Stimulated activated CD4-positive, alpha-beta T cell treated with anti-CD3 and anti-CD28 coated beads, Interleukin-4, amount 100 ng/mL, for 24 hours (primary cell): ENCODE data around the gene PLCD1.

ENCODE experiments used
- DNase-seq: peaks from one replicate; pipeline ENCODE4 v3.0.0-alpha.2; 2020

Gene PLCD1

DNA sequence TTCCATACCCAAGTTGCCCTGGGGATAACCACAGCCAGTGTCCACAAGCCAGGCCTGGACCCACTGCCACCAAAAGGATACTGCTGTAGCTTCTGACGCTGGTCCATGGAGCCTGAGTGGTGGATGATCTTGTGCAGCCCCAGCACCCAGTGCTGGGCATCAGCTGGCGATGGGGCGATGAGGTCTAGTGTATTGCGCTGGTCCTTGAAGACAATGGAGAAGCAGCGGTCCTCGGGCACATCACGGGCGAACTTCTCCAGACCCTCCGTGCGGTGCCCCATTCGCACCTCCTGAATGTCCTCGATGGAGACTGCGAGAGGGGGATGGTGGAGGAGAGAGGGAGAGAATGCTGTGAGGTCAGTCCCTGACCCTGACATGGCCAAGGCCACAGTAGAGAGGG lies 13.0 kb downstream of the PLCD1 start:
- DNase-seq = no peak

DNA sequence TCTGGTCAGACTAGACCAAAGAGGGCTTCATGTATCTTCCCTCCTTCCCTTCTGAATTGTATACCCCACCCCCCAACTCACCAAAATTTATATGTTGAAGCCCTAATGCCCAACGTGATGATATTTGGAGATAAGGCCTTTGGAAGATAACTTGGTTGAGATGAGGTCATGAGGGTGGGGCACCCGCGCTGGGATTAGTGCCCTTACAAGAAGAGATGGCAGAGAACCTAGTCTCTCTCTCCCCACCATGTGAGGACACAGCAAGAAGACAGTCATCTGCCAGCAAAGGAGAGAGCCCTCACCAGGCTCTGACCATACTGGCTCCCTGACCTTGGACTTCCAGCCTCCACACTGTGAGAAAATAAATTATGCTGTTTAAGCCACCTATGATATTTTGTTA lies 13.5 kb downstream of the PLCD1 start:
- no peak for DNase-seq

DNA sequence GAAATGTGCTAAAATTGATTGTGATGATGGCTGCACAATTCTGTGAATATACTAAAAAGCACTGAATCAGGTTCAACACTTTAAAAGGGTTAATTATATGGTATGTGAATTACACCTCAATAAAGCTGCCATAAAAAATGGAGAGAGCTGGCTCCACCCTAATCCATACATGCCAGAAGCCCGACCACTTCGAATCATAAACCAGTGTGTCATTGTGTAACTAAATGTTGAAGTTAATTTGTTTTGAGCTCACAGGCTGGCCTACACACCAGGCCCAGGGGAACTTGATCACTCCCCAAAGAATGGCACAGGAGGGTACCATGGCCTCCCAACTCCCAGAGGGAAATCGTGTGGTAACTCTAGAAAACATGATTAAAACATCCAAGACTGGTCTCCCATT lies 14.0 kb downstream of the PLCD1 start:
- DNase-seq = no peak

DNA sequence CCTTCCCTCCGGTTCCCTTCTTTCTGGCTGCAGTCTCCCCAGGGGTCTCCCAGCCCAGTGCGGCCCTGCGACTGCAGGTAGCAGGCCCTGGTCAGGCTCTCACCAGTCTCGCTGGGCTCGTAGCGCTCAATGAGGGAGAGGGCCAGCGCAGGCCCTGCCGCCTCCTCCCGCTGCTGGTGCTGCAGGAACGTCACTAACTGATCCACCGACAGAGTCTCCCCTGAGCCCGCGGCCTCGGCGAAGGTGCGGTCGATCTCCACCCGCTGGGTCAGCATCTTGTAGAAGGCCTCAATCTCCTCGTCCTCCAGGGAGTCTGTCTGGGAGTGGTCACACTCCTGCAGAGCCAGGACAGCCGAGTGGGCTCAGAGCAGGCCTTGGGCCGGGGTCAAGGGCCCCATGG lies 18.3 kb downstream of the PLCD1 start:
- DNase-seq = no peak

DNA sequence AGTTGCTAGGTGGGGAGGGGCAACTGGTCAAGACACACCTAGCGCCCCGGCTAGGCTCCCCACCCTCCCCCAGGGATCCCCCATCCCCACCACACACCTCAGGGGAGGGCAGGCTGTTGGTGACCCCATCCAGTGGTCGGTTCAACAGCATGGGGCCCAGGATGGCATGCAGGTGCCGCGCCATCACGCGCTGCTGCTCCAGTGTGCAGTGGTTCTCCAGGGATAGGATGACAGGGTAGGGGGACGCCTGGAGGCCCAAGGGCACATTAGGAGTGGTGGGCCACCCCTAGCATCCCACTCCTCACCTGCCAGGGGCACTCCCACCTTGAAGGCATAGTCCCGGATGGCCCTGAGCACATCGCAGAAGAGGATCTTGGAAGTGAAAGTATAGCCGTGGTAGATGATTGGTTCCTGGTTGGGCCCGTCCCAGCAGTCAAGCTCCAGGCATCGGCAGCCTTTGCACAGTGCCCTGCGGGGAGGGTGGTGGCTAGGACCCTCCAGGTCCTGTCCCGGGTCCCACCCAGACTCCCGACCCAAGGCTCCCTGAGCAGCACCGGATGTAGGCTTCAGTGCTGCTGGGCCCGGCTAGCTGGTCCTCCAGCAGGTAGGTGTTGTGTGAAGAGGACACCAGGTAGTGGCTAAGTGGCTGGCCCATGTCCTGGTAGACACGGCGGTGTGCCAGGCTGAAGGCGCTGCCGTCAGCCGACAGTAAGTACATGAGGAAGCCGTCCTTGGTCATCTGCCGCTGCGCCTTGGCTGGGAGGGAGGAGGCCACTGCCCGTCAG lies 19.4 kb downstream of the PLCD1 start:
- no peak for DNase-seq

DNA sequence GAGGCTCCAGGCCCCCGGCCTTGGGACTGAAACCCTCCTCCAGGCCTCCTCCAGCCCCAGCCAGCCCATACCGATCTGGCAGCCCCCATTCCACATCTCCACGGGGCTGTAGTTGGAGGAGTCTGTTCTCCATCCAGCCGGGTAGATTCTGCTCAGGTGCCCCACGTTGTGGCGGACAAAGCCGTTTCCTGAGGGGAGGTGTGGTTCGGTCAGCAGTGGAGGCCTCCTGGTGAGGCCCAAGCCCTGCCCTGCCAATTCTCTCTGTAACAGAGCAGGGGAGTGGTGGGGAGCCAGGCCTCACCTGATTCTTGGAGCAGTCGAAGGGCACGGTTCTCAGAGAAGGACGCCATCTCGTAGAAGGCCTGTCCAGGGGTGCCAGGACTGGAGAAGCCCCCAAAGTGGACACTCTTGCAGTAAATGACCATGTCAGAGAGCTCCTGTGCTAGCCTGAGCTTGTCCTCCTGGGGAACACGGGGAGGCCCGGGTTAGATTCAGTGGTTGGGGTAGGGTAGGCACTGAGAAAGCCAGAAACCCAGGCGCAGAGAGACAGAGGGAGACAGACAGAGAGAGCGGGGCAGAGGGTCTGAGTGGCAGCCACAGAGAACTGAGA lies 20.4 kb downstream of the PLCD1 start:
- DNase-seq = no peak

DNA sequence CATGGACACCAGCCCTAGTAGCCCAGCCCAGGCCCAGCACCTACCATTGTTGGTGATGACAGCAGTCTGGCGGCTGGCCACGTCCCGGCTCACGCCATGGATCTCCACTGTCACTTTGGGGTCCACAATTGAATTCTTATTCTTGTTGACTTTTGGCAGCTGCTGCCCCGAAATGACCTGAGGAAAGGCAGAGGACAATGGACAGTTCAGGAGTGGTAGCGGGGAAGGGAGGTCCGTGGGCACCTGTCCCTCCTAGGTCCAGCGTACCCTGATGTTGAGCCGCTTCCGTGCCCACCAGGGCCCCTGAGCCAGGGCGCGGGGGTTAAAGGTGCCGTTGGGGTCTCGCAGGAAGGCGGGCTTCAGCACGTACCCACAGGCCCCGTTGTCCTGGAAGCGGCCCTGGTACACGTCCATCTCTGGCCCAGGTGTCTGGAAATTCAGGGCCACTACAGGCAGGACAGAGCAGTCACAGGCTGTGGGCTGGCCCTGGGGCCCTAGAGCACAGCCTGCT lies 21.2 kb downstream of the PLCD1 start:
- no peak for DNase-seq

DNA sequence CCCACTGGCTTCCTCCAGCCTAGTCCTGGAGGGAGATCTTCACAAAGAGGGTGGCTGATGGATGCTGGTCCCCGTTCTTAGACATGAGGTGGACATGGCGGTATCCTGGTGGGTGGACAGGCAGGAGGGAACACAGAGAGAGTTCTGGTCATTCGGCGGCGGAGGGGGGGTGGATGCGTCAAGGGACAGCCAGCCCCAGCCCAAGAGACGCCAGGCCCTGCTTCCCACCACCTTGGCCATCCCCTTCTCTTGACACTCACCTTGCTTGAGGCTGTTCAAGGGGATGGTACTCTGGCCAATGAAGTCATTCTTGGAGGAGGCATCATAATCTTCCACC lies 21.7 kb downstream of the PLCD1 start:
- DNase-seq = no peak

DNA sequence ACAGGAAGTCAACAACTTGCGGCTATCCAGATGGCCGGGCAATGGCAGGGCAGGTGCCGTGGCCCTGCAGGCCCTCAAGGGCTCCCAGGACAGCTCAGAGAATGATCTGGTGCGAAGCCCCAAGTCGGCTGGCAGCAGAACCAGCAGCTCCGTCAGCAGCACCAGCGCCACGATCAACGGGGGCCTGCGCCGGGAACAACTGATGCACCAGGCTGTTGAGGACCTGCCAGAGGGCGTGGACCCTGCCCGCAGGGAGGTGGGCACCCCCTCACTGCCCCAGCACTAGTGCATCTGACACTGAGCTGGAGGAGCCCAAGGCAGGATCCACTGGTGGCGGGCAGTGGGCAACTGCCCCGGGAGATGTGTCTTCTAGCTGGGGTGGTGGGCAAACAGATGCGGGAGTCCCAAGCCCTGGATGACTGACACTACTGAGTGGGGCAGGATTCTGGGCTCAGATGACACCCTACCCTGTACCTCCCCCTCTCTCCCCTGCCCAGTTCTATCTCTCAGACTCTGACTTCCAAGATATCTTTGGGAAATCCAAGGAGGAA lies 22.9 kb downstream of the PLCD1 start:
- DNase-seq = no peak

DNA sequence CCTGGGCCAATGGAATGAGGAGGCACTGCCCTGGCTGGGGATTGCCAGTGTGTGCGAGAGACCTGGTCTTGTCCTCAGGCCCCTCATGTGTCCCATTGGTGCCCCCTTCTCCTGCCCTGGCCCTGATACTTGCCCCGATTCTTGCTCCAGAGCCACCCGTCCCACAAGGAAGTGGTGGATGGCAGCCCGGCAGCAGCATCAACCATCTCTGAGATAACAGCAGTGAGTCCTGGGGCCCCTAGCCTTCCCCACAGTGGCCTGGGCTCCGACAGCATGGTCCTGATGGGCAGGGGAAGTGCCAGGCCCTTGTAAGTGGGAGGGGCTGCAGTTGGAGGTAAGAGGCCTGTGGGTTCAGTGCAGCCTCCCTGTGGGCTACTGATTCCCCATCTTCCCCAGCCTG lies 23.4 kb downstream of the PLCD1 start:
- DNase-seq = no peak

DNA sequence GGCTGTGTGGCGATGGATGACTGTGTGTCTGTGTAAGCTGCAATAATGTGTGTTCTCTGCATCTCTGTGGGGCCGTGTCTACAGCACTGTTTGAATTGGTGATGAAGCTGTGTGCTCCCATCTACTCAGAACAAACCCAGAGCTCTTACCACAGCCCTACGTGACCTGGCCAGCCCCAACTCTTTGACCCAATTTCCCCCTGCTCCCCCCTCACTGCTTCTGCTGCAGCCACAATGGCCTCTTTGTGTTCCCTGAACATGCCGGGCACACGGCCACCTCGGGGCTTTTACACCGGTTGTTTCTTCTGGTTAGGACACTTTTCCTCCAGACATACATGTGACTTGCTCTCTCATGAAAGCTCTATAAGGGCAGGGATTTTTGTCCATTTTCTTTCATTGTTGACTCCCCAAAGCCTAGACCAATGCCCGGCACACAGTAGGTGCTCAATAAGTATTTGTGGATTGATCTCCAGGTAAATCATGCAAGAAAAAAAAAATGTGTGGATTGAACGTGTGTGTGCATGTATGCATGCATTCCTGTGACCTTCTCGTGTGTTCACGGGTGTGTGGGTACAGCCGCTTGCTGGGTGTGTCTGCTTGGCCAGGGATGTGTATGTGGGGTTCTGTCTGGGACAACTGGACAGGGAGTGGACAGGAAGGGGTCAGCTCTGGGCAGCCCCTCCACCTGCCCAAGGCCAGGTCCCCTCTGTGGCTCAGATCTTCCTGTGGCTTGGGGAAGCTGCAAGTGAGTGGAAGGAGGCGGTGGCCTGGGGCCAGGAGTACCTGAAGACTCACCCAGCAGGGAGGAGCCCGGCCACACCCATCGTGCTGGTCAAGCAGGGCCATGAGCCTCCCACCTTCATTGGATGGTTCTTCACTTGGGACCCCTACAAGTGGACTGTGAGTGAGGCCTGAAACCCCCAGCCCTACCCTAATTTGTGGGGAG lies 24.1 kb downstream of the PLCD1 start:
- no peak for DNase-seq

DNA sequence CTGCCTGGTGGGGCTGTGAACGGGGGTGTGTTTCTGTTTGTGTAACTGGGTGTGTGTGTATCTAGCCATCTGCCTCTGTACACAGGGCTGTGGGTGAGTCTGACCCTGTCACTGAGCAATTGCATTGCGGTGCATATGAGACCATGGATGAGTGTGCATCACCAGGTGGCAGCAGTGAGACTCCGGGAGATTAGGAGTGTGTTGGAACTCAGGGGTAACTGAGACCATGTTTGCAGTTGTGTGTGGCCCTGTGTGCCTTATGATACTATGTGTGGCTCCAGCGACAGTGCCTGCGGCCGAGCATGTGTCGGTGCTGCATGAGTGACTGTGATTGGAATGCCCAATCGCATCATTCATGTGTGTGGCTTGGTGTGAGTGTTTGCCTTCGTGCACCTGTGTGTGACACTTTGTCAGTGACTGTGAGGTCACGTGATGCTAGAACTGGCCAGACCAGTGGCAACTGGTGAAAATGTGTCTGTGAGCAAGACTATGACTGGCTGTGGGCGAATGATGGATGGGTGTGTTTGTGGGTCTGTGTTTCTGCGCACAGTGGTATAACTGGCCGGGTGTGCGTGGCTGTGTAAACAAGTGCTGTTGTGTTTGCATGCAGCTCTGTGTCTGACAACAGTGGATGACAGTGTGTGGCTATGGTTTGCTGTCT lies 24.9 kb downstream of the PLCD1 start:
- DNase-seq = peak; percentile 56

DNA sequence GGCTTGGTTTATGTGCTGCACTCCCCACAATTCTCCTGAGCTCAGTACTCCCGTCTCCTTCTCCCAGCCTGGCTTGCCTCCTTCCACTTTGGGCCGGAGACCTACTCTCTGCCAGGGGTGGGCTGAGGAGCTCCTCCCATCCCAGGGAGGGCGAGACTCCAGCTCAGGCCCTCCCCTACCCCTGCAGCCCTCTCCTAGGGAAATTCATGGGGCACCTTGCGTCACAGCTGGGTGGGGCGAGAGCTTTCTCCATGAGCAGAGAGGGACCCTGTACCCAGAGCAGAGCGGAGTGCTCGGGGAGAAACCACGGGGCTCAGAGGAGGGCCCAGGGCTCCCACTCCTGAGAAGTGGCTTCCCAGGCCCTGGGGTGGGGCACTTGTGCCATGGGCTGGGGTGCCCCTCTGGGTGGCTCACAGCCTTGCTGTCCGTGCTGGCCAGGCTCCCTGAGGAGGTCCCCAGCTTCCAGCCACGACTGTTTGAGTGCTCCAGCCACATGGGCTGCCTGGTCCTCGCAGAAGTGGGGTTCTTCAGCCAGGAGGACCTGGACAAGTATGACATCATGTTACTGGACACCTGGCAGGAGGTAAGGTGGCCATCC lies 25.5 kb downstream of the PLCD1 start:
- DNase-seq = no peak

DNA sequence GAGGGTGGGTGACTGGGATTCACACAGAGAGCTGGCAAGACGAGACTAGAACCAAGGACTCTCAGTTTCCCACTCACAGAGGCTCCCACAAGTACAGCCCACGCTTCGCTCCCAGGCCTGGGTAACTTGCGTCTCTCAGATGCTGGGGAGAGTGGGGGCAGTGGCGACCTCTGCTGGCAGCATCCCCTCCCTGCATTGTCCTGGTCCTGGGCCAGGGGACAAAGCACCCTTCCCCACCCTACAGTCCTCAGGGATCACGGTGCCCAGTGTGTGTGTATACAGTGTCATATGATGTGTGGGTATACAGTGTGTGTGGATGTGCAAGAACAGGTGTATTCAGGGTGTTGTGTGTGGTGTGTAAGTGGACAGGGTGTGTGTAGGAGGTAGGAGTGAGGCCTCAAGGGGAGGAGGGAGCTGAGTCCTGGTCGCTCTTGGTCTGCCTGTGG lies 26.0 kb downstream of the PLCD1 start:
- DNase-seq = peak; percentile 62

DNA sequence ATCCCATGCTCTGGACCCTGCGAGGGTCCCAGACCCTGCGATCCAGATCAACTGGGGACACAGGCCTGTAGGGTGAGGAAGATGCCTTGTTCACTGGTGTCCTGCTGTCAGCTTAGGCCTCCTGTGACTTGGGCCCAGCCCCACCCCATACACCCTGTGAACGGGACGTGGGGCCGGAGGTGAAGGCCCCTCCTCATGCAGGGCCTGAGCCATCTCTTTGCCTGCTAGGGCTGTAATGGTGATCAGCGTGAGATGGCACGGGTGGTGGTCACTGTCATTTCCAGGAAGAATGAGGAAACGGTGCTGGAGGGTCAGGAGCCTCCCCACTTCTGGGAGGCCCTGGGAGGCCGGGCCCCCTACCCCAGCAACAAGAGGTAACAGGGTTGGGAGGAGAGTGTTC lies 26.5 kb downstream of the PLCD1 start:
- DNase-seq = no peak

DNA sequence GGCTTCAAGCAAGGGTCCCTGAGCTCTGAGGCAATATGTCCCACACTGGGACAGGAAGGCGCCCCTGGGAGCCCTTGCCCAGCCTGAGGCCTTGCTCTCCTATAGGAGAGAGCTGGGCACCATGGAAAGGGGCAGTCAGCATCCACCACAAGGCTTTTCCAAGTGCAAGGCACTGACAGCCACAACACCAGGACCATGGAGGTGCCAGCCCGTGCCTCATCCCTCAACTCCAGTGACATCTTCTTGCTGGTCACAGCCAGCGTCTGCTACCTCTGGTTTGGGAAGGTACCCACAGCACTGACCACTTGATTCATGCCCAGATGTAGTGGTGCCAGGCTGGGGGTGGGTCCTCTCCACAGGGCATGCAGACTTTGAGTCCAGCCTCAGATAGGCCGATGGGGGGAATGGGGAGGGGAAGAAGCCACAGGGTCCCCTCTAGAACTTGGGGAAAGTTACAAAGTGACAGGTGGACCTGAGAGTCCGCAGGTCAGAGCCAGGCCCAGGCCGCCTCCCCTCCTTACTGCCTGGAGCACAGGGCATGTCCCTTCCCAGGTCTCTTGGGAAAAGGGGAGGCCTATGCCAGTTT lies 27.1 kb downstream of the PLCD1 start:
- DNase-seq = no peak

DNA sequence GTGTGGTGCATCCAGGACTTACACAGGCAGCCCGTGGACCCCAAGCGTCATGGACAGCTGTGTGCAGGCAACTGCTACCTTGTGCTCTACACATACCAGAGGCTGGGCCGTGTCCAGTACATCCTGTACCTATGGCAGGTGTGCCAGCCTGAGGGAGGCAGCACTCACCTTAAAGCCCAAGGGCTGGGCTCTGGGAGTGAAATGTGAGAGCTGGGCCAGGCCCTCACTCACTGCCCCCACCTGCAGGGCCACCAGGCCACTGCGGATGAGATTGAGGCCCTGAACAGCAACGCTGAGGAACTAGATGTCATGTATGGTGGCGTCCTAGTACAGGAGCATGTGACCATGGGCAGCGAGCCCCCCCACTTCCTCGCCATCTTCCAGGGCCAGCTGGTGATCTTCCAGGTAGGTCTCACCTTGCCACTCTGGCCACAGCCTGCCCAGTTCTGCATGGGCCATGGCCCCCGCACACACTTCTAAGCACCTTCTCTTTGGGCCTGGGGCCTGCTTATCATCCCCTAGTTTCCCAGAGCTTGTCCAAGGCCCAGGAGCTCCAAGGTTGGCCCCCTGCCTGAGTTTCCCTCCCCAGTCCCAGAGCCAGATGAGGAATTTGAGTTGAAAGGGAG lies 27.9 kb downstream of the PLCD1 start:
- DNase-seq = no peak

DNA sequence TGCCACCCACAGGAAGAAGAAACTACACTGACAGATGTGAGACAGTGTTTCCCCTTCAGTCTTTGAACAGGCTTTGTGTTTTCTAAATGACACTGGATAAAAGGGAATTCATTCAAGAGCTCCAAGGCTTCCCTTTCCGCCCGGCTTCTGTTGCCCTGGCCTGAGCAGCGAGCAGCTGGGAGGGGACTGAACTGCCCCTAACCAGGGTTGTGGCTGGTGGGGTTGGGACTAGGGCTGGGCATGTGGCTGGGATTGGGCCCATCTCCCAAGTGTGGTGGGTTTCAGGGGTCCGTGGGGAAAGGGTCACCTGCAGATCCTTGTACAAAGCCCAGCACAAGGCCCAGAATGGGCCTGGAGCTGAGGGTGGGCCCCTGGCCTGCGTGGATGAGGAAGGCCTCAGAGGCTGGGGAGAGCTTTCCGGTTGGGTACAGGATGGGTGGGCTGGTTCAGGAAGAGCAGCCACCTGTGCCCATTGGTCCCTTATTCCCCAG lies 28.4 kb downstream of the PLCD1 start:
- DNase-seq = no peak

DNA sequence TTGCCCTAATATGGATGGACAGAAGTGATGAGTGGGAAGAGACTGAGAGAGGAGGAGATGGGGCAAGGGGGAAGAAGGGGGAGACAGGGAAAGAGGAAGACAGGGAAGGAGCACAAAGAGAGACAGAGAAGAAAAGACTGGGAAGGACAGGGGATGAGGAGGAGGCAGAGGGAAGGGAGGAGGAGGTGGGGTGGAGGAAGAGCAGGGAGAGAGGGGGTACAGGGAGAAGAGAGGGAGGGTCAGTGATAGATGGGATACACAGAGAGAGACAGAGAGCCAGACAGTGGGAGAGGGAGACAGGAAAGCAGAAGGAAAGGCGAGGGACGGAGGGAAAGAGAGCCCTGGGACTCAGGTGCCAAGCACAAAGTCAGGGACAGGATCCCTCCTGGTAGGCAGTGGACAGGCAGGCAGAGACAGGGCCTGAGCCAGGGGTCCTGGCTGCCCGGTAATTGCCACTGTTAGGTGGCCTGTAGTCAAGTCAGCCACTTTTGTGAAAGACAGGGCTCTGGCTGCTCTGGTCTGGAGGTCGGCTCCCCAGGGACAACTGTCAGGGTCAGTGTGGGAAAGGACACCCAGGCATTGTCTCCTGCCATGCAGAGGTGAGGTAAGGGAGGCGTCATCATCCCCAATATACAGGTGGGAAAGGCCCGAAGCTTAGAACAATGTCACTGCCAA lies 29.1 kb downstream of the PLCD1 start:
- no peak for DNase-seq

DNA sequence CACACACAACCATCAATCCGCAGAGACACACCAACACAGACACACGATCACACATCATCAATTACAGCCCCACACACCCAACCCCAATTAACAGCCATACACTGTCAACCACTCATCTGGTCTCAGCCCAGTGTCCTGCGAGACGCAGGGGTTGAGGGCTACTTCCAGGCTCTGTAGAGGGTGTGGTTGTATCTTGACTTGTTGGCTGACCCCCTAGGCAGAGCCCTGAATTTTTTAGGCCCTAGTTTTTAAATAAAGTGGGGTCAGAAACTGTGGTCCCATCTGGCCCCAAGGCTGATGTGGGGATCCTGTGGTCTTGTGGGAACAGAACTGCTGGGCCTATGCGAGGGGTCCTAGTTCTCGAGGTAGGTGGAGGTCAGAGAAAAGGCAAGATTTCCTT lies 29.6 kb downstream of the PLCD1 start:
- no peak for DNase-seq
